K562 (cell line): Measurements from ENCODE around the gene PTBP3. TPM values are rescaled to one million over a fixed set of nuclear protein-coding genes. Genes with fewer than 3 reads are reported as not detected.

Experiments used
- ATAC-seq: fragments of 200-7000 bp; cut with Tn5 transposase; 3 replicates; pipeline ENCODE4 v1.9.1; 2020; ENCODE audit warnings: moderate library complexity
- BruUV-seq: library from RNA; stranded (reverse); fragments of 400-500 nt; replicated peaks from 2 replicates; lab custom pipeline; 2021; lab: Mats Ljungman, UMichigan
- CTCF ChIA-PET: fragments of 300-600 bp; formaldehyde crosslinking; extraction: SDS; loops from one replicate; lab custom pipeline; 2021; ENCODE audit warnings: low intra/inter-chr PET ratio; lab: Yijun Ruan, JAX
- POLR2A ChIA-PET: fragments of 300-600, 350-650 bp; sonication (Branson Sonifier 250); formaldehyde crosslinking; extraction: SDS; loops from one replicate; lab custom pipeline; 2021; ENCODE audit warnings: antibody characterized with exemption, inconsistent platforms; lab: Yijun Ruan, JAX
- DNase-seq, 4 experiments: peaks; one replicate each; pipeline versions ENCODE4 v3.0.0 to v3.0.0-alpha.2; 2011 to 2018; ENCODE audit warnings: low spot score in 3 of 4, mixed read lengths in 3 of 4; ENCODE audit errors: extremely low read depth in 1 of 4
- FAIRE-seq: peaks from 2 replicates; lab custom pipeline; 2011; peaks lifted over from hg19 to GRCh38; lab: Jason Lieb, UNC
- H2AFZ ChIP-seq: 2 replicates; pipeline ENCODE4 v1.6.0; 2011; ENCODE audit warnings: low read depth, low read length, control low read depth, inconsistent platforms
- H3K27ac ChIP-seq: fragments of 200-600 bp; 3 replicates; pipeline ENCODE4 v1.8.0; 2011; ENCODE audit warnings: low read depth, mild to moderate bottlenecking, control low read depth, inconsistent platforms, low read length, moderate library complexity, mixed read lengths; ENCODE audit errors: extremely low read depth
- H3K27me3 ChIP-seq, 2 experiments: fragments of 300-600 bp in 1 of 2; 2 replicates in 1 of 2; 3 replicates in 1 of 2; pipeline versions ENCODE4 v1.6.0 to v1.8.0; 2011; ENCODE audit warnings: inconsistent platforms in 2 of 2, low read length in 2 of 2, mild to moderate bottlenecking in 1 of 2, mixed read lengths in 1 of 2, moderate library complexity in 1 of 2; ENCODE audit not compliant: control insufficient read depth in 2 of 2, insufficient read depth in 2 of 2
- H3K36me3 ChIP-seq: fragments of 300-600 bp; 3 replicates; pipeline ENCODE4 v1.8.0; 2011; ENCODE audit warnings: mild to moderate bottlenecking, low read length, inconsistent platforms; ENCODE audit not compliant: control insufficient read depth, insufficient read depth
- H3K4me1 ChIP-seq, 2 experiments: fragments of 200-600 bp in 1 of 2; replicated peaks in 1 of 2; 2 replicates in 1 of 2; 3 replicates in 1 of 2; pipeline versions ENCODE4 v1.5.1 to v1.8.0; 2011; ENCODE audit warnings: inconsistent platforms in 2 of 2, low read length in 2 of 2, mild to moderate bottlenecking in 1 of 2, mixed read lengths in 1 of 2, moderate library complexity in 1 of 2; ENCODE audit not compliant: control insufficient read depth in 2 of 2, insufficient read depth in 2 of 2
- H3K4me2 ChIP-seq: 2 replicates; pipeline ENCODE4 v1.6.1; 2011; ENCODE audit warnings: low read length, control low read depth, inconsistent platforms, mixed read lengths; ENCODE audit not compliant: insufficient read depth
- H3K4me3 ChIP-seq: fragments of 200-600 bp; sonication (generic), shearing (Covaris generic); 2 replicates; pipeline ENCODE4 v1.5.1; 2016; ENCODE audit warnings: control low read depth, inconsistent platforms
- H3K79me2 ChIP-seq: fragments of 200-600 bp; 3 replicates; pipeline ENCODE4 v1.8.0; 2011; ENCODE audit warnings: low read length, inconsistent platforms; ENCODE audit not compliant: control insufficient read depth, insufficient read depth
- H3K9ac ChIP-seq, 2 experiments: 2 replicates each; pipeline versions ENCODE4 v1.6.0 to v1.6.1; 2011; ENCODE audit warnings: low read depth in 2 of 2, low read length in 2 of 2, control low read depth in 1 of 2, inconsistent platforms in 1 of 2, mild to moderate bottlenecking in 1 of 2, mixed read lengths in 1 of 2; ENCODE audit not compliant: insufficient read depth in 1 of 2
- H3K9me1 ChIP-seq: one replicate; pipeline ENCODE4 v1.6.0; 2011; ENCODE audit warnings: inconsistent platforms, mild to moderate bottlenecking, low read length, moderate library complexity; ENCODE audit not compliant: control insufficient read depth, insufficient read depth
- H3K9me3 ChIP-seq: replicated peaks from 2 replicates; pipeline ENCODE4 v1.5.1; 2011; ENCODE audit warnings: low read depth, low read length, inconsistent platforms; ENCODE audit not compliant: control insufficient read depth, insufficient read depth
- H4K20me1 ChIP-seq: replicated peaks from 2 replicates; pipeline ENCODE4 v1.6.1; 2011; ENCODE audit warnings: low read length, inconsistent platforms, mixed read lengths; ENCODE audit not compliant: control insufficient read depth, insufficient read depth
- ADNP ChIP-seq: fragments of 200-800 bp; sonication (Bioruptor generic); IDR thresholded peaks from 2 replicates; pipeline ENCODE4 v1.6.1; 2016; ENCODE audit warnings: missing genetic modification characterization, missing compliant biosample characterization
- CHD4 ChIP-seq: fragments of 200-600 bp; sonication (generic); IDR thresholded peaks from 3 replicates; pipeline ENCODE4 v1.6.1; 2012; ENCODE audit warnings: low read depth, mild to moderate bottlenecking, mixed read lengths, low read length, inconsistent platforms; ENCODE audit not compliant: insufficient read depth, insufficient replicate concordance, poor library complexity, severe bottlenecking
- ELK1 ChIP-seq: sonication (generic); formaldehyde crosslinking; IDR thresholded peaks from 2 replicates; pipeline ENCODE4 v1.8.1; 2022; ENCODE audit warnings: missing genetic modification reagents
- EP300 ChIP-seq: IDR thresholded peaks from 2 replicates; pipeline ENCODE4 v1.6.1; 2012; ENCODE audit warnings: low read length, improper control_type of control experiment
- ETS2 ChIP-seq: IDR thresholded peaks from 2 replicates; pipeline ENCODE4 v1.6.1; 2016; ENCODE audit warnings: borderline replicate concordance, missing genetic modification characterization, mild to moderate bottlenecking, moderate library complexity, missing compliant biosample characterization; ENCODE audit not compliant: poor library complexity, severe bottlenecking
- HCFC1 ChIP-seq: IDR thresholded peaks from 2 replicates; pipeline ENCODE4 v1.6.1; 2012; ENCODE audit warnings: low read depth, low read length, improper control_type of control experiment
- HOMEZ ChIP-seq: fragments of 250-450 bp; sonication (Bioruptor Pico); IDR thresholded peaks from 2 replicates; pipeline ENCODE4 v1.4.0; 2020; ENCODE audit warnings: mild to moderate bottlenecking, moderate library complexity
- MCM7 ChIP-seq, 2 experiments: fragments of 450-650 bp; IDR thresholded peaks; 2 replicates each; pipeline ENCODE4 v1.6.1; 2016 to 2018
- SAFB2 ChIP-seq: fragments of 200-400 bp; formaldehyde crosslinking; IDR thresholded peaks from 2 replicates; pipeline ENCODE4 v1.6.1; 2018; ENCODE audit warnings: borderline replicate concordance, low read length, low read depth, moderate library complexity; ENCODE audit not compliant: severe bottlenecking
- TARDBP ChIP-seq: fragments of 450-650 bp; IDR thresholded peaks from 2 replicates; pipeline ENCODE4 v1.6.1; 2016
- ZMIZ1 ChIP-seq, 2 experiments: fragments of 150-350 bp in 1 of 2; IDR thresholded peaks; 2 replicates each; pipeline ENCODE4 v1.6.1; 2012 to 2016; ENCODE audit warnings: low read depth in 2 of 2, low read length in 2 of 2, mild to moderate bottlenecking in 1 of 2, moderate library complexity in 1 of 2
- ZNF197 ChIP-seq: fragments of 200-800 bp; sonication (Bioruptor generic); IDR thresholded peaks from 2 replicates; pipeline ENCODE4 v1.6.1; 2016; ENCODE audit warnings: low read depth, missing genetic modification characterization, missing compliant biosample characterization
- ZNF354B ChIP-seq: fragments of 250-450 bp; sonication (Bioruptor Pico); IDR thresholded peaks from 2 replicates; pipeline ENCODE4 v1.4.0; 2020
- ZNF384 ChIP-seq: IDR thresholded peaks from 2 replicates; pipeline ENCODE4 v1.6.1; 2012; ENCODE audit warnings: low read depth, low read length, improper control_type of control experiment
- ZNF589 ChIP-seq: fragments of 200-800 bp; sonication (Bioruptor generic); IDR thresholded peaks from 2 replicates; pipeline ENCODE4 v1.6.1; 2016; ENCODE audit warnings: low read depth, missing genetic modification characterization, missing compliant biosample characterization
- WGBS: fragments of 100-300 bp; shearing (Covaris generic); methylation state at CpG from one replicate; pipeline ENCODE4 v1.1.6; 2016; ENCODE audit warnings: low coverage, mixed read lengths; ENCODE audit not compliant: insufficient coverage; ENCODE audit errors: missing lambda C conversion rate; 5-methylcytosine and 5-hydroxymethylcytosine counted together
- in situ Hi-C: fragments of 300-500 bp; cut with MboI; formaldehyde crosslinking; loops from 4 replicates; pipeline ENCODE4 v1.15.0; 2018; ENCODE audit warnings: inconsistent platforms, mixed read lengths
- intact Hi-C: fragments of 100-400 bp; cut with micrococcal nuclease; formaldehyde crosslinking; loops from 2 replicates; pipeline ENCODE4 v1.14.2; 2022
- polyA plus RNA-seq, 8 experiments: library from polyadenylated mRNA; depleted of rRNA in 4 of 8; stranded (reverse) in 5 of 8; unstranded in 3 of 8; fragments of >200 nt; fragmentation: Nextera tagmentation in 2 of 8; fragmentation: Illumina TruSeq in 1 of 8; extraction: Ambion mirVana in 2 of 8; extraction: Trizol in 1 of 8; gene quantifications; 2 replicates each; pipeline versions ENCODE4 v1.2.1 to v1.2.3, GENCODE V29; 2011 to 2014; ENCODE audit warnings: inconsistent platforms in 1 of 8, missing spikeins in 1 of 8
- total RNA-seq, 7 experiments: library from RNA; depleted of rRNA in 6 of 7; stranded (reverse); fragments of >200 nt in 6 of 7; fragmentation: Illumina TruSeq in 2 of 7; extraction: Trizol in 2 of 7; gene quantifications; 2 replicates each; pipeline versions ENCODE4 v1.2.1 to v1.2.3, GENCODE V29; 2011 to 2021; ENCODE audit warnings: low replicate concordance in 1 of 7

PTBP3 gene
- total and polyA plus RNA-seq, 9 of the 15 experiments (the other 6 are each of a cell fraction or from before 2014, with no cell fraction given): 22.4 to 132 (median 68.0) TPM

- peaks cover 99% of the 10 kb centered on the region for H3K79me2 ChIP-seq
- H3K9me1 ChIP-seq: no peaks in the 10 kb centered on the region
- peaks cover 72% of the 10 kb centered on the region for H3K36me3 ChIP-seq
- no peak overlapping the region; a peak in 1 of 4 replicates for H3K9ac ChIP-seq
- ChIA-PET POLR2A (interaction anchor here (2.5 kb wide), 1 partner anchor 11 kb away, joined by 14 read pairs; no protein-coding TSS in a partner anchor), CTCF (no interaction called here)
- FAIRE-seq (no peak), DNase-seq (no peak), ATAC-seq (no peak)
- H3K9me3 ChIP-seq: no peaks in the 10 kb centered on the region
- H3K27me3 ChIP-seq: no peaks in the 10 kb centered on the region
- intact Hi-C loops: no loop called here
- no peak overlapping the region for H2AFZ ChIP-seq
- no TSS peak for BruUV-seq
- no peak overlapping the region for H3K4me2 ChIP-seq
- WGBS: 58% methylated on average over 5 of the region's 6 CpGs
- H3K4me3 ChIP-seq: no peak overlapping the region
- H4K20me1 ChIP-seq: peaks cover 13% of the 10 kb centered on the region; the same call in 1 of the 2 replicates
- no peak overlapping the region for H3K27ac ChIP-seq
- peaks cover 24 to 59% of the 10 kb centered on the region in 2 experiments for H3K4me1 ChIP-seq
- in situ Hi-C loops: no loop called here
- TF ChIP-seq EP300 (no peak), HOMEZ (no peak), ZNF589 (CRISPR knock-in tag) (no peak), CHD4 (no peak), TARDBP (no peak), ZNF384 (no peak), HCFC1 (no peak), ZMIZ1 (IDR thresholded peaks at IDR 0.05; ENCODE audit: low read depth in 2 of 2, low read length in 2 of 2) (no peak), ADNP (tag) (no peak), SAFB2 (no peak), ZNF197 (no peak), MCM7 (IDR thresholded peaks at IDR 0.05) (no peak), ETS2 (tag) (no peak), ELK1 (CRISPR knock-in tag) (no peak), ZNF354B (no peak)
These were observed 164.1 kb downstream of the PTBP3 start for GRCh38 chr9:112169368-112169767.
